Measurements from ENCODE around the gene RNF113A.

RNF113A gene

DNA sequence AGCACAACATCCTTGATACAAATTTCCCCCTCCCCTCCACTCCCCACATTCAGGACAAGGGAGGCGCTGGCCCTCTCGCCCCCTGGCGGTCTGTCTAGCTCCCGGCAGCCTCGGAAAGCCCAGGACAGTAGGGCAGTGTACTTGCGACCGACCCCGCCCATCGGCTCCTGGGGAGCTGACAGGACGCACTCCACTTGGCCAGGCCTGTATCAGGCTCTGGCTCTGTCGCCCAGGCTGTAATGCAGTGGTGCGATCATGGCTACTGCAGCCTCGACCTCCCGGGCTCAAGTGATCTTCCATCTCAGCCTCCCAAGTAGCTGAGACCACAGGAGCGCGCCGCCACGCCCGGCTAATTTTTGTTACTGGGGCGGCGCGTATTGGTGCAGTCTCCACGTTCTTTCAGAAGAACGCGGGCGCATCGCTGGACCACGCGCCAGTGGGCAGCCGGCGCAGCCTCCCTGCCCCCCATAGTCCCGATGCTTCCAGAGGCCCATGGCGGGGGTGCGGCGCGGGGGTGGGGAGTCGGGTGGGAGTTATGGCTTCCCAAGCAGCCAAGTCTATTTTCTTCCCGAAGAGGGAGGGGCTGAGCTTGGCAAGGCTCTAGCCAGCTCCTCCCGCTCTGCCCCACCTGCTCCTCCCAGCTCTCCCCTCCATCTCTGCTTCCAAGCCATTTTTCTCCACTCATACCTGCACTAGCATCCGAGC is 16.3 kb upstream of the RNF113A start:
- WGBS, 2 experiments = 3 to 7% methylated on average over 39 to 40 of the region's 40 CpGs
- H3K36me3 ChIP-seq (ENCODE audit: control insufficient read depth, insufficient read depth, low read length) = no peaks in the 10 kb centered on the region
- H3K4me3 ChIP-seq (ENCODE audit: insufficient read depth, low read depth, low read length) = peak overlapping the region; percentile 35
- no peaks in the 10 kb centered on the region for H3K4me1 ChIP-seq (ENCODE audit: control insufficient read depth, insufficient read depth, low read length)
- no peak overlapping the region for H3K27ac ChIP-seq (ENCODE audit: insufficient read depth, low read depth, low read length, poor library complexity, severe bottlenecking)
- H3K9me3 ChIP-seq (ENCODE audit: control insufficient read depth, low read length) = no peaks in the 10 kb centered on the region
- no peaks in the 10 kb centered on the region for H3K27me3 ChIP-seq (ENCODE audit: control insufficient read depth, insufficient read depth, low read length, poor library complexity, severe bottlenecking)

DNA sequence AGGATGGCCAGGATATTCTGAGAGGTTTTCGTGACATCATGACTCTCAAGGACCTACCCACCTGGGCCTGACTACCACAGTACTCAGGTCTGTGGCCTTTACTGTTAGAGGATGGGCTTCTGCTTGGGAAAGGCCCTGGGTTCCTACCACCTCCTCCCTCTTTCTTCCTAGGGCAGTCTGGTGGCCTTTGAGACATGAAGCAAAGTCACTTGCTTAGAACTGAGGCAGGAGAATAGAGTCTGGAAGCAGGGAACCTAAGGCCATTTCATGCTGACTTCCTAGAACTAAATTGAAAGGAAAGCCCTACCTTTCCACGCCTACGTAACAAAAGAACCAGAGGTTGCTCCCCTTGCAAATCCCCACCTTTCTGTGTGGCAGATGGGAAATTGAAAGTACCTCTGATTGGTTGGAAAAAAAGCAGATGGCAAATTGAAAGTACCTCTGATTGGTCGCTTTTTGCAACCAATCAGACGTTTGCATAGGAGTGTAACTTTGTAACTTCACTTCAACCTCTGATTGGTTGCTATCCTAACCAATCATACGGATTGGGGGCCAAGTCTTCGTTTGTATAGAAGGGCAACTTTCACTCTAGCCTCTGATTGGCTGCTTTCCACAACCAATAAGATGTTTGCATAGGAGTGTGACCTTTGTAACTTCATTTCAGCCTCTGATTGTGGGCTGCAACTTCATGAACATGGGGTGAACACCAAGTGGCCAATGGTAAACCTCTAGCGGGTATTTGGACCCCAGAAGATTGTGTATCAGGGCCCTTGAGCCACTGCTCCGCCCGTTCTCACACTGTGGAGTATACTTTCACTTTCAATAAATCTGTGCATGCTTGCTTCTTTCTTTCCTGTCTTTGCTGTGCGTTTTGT is 14.3 kb upstream of the RNF113A start:
- WGBS, 2 experiments = 91 to 93% methylated on average over 11 of the region's 11 CpGs
- Histone ChIP-seq H3K9me3 (ENCODE audit: control insufficient read depth, low read length) (no peaks in the 10 kb centered on the region), H3K27me3 (ENCODE audit: control insufficient read depth, insufficient read depth, low read length, poor library complexity, severe bottlenecking) (no peaks in the 10 kb centered on the region), H3K36me3 (ENCODE audit: control insufficient read depth, insufficient read depth, low read length) (no peaks in the 10 kb centered on the region), H3K27ac (ENCODE audit: insufficient read depth, low read depth, low read length, poor library complexity, severe bottlenecking) (no peak overlapping the region), H3K4me1 (ENCODE audit: control insufficient read depth, insufficient read depth, low read length) (no peaks in the 10 kb centered on the region), H3K4me3 (ENCODE audit: insufficient read depth, low read depth, low read length) (no peak overlapping the region)

DNA sequence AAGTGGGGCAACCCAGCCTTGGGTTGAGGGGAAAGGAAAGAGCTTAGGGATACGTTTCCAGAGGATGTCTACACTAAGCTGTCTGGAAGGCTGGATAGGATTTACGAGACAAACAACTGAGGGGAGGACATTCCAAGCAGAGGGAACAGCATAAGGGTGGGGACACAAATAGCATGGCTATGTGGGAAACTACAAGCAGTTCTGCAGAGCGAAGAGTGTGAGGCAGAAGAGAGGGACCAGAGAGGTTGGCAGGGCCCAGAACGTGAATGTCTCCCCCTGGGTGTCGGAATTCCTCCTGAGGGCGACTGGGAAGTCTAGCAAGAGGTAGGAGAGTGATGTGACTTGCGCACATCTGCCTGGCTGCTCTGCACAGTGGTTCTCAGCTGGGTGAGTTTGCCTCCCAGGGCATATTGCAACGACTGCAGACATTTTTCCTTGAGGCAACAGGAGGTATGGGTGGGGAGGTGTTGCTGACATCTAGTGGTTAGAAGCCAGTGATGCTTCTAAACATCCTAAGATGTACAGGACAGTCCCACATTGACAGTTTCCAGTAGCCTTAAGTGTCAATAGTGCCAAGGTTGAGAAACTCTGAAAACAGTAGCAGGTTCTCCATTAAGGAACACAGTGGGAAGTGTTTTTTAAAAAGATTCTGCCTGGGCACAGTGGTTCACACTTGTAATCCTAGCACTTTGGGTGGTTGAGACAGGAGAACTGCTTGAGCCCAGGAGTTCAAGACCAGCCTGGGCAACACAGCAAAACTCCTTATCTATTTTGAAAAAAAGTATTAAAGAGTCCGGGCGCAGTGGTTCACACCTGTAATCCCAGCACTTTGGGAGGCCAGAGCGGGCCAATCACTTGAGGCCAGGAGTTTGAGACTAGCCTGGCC is 9.3 kb upstream of the RNF113A start:
- H3K9me3 ChIP-seq (ENCODE audit: control insufficient read depth, low read length) = no peaks in the 10 kb centered on the region
- no peak overlapping the region for H3K4me3 ChIP-seq (ENCODE audit: insufficient read depth, low read depth, low read length)
- no peaks in the 10 kb centered on the region for H3K36me3 ChIP-seq (ENCODE audit: control insufficient read depth, insufficient read depth, low read length)
- WGBS, 2 experiments = 66 to 69% methylated on average over 11 of the region's 11 CpGs
- H3K27me3 ChIP-seq (ENCODE audit: control insufficient read depth, insufficient read depth, low read length, poor library complexity, severe bottlenecking) = no peaks in the 10 kb centered on the region
- no peaks in the 10 kb centered on the region for H3K4me1 ChIP-seq (ENCODE audit: control insufficient read depth, insufficient read depth, low read length)
- H3K27ac ChIP-seq (ENCODE audit: insufficient read depth, low read depth, low read length, poor library complexity, severe bottlenecking) = no peak overlapping the region

DNA sequence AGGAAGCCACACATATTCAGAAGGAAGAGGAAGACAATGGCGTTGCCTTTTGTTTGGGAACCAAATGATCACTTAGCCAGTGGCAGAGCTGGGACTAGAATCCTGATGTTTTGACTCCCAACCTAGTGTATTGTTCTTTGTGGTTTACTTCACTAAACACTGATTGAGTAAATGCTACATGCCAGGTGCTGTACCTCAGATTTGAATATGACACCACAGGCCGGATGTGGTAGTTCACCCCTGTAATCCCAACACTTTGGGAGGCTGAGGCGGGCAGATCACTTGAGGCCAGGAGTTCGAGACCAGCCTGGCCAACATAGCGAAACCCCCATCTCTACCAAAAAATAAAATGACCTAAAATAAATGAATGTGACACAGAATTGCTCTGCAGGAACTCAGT is 8.5 kb upstream of the RNF113A start:
- Histone ChIP-seq H3K4me3 (ENCODE audit: insufficient read depth, low read depth, low read length) (no peak overlapping the region), H3K27ac (ENCODE audit: insufficient read depth, low read depth, low read length, poor library complexity, severe bottlenecking) (no peak overlapping the region), H3K4me1 (ENCODE audit: control insufficient read depth, insufficient read depth, low read length) (no peaks in the 10 kb centered on the region), H3K27me3 (ENCODE audit: control insufficient read depth, insufficient read depth, low read length, poor library complexity, severe bottlenecking) (no peaks in the 10 kb centered on the region), H3K9me3 (ENCODE audit: control insufficient read depth, low read length) (no peaks in the 10 kb centered on the region), H3K36me3 (ENCODE audit: control insufficient read depth, insufficient read depth, low read length) (no peaks in the 10 kb centered on the region)
- 73 to 96% methylated on average over 2 to 4 of the region's 5 CpGs for WGBS, 2 experiments

DNA sequence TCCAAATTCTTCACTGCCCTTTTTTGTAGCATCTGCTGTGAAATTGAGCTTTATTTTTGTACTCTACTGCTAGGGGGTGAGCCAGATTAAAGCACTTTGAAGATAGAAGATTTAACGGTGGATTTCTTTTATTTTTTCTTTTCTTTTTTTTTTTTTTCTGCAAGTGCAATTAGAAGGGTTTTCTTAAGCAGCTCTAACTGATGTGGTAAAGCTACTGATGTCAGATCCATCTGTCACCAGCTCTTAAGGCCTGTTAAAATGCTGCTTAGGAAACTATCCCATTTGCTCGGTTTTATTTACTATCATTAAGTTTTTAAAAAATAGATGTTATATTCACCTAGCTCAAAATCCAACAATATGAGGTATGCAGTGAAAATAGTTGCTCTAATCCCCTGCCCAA is 7.2 kb upstream of the RNF113A start:
- no CpG with 5 or more reads among the region's 2 CpGs for WGBS, 2 experiments
- no peaks in the 10 kb centered on the region for H3K4me1 ChIP-seq (ENCODE audit: control insufficient read depth, insufficient read depth, low read length)
- H3K9me3 ChIP-seq (ENCODE audit: control insufficient read depth, low read length) = no peaks in the 10 kb centered on the region
- H3K4me3 ChIP-seq (ENCODE audit: insufficient read depth, low read depth, low read length) = no peak overlapping the region
- H3K36me3 ChIP-seq (ENCODE audit: control insufficient read depth, insufficient read depth, low read length) = no peaks in the 10 kb centered on the region
- H3K27ac ChIP-seq (ENCODE audit: insufficient read depth, low read depth, low read length, poor library complexity, severe bottlenecking) = no peak overlapping the region
- H3K27me3 ChIP-seq (ENCODE audit: control insufficient read depth, insufficient read depth, low read length, poor library complexity, severe bottlenecking) = no peaks in the 10 kb centered on the region

DNA sequence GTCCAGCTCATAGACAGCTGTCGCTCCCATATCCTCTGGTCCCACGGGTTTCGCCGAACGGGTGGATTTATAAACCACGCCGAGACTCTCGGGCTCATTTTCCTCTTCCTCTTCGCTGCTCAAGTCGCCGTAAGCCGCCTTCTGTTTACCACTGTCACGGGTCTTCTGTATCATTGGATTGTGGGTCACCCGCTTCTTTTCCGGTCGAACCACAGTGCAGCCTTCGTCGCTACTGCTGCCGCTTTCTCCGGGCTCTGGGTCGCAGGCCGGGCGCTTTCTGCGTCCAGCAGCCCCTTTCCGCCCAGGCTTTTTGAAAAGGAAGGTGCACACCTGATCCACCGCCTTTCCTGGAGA is 311 bp downstream of the RNF113A start:
- Histone ChIP-seq H3K9me3 (ENCODE audit: control insufficient read depth, low read length) (no peaks in the 10 kb centered on the region), H3K27me3 (ENCODE audit: control insufficient read depth, insufficient read depth, low read length, poor library complexity, severe bottlenecking) (no peaks in the 10 kb centered on the region), H3K36me3 (ENCODE audit: control insufficient read depth, insufficient read depth, low read length) (no peaks in the 10 kb centered on the region), H3K4me3 (ENCODE audit: insufficient read depth, low read depth, low read length) (peak overlapping the region; percentile 71), H3K4me1 (ENCODE audit: control insufficient read depth, insufficient read depth, low read length) (no peaks in the 10 kb centered on the region), H3K27ac (ENCODE audit: insufficient read depth, low read depth, low read length, poor library complexity, severe bottlenecking) (no peak overlapping the region)
- 0 to 1% methylated on average over 26 of the region's 26 CpGs for WGBS, 2 experiments

DNA sequence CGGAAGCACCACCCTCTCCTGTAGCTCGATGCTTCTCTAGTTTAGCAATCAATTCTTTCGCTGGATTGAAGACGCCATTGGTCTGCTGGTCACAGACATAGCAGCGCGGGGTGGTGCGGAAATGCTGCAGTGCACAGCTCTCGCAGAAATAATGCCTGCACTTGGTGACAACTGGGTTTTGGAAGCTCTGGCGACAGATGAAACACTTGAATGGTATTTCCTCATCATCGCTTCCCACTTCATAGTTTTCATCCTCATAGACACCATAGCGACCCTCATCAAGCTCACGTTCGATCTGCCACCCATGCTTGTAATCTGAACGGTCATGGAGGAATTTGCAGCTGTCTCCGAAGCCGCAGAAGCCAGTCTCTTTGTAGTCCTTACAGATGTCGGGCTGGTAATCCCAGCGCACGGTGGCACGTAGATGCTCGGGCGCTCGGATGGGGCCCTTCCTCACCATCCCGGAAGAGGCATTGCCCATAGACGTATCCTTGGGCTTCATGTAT is 854 bp downstream of the RNF113A start:
- Histone ChIP-seq H3K4me3 (ENCODE audit: insufficient read depth, low read depth, low read length) (peak overlapping the region; percentile 71), H3K9me3 (ENCODE audit: control insufficient read depth, low read length) (no peaks in the 10 kb centered on the region), H3K27ac (ENCODE audit: insufficient read depth, low read depth, low read length, poor library complexity, severe bottlenecking) (no peak overlapping the region), H3K27me3 (ENCODE audit: control insufficient read depth, insufficient read depth, low read length, poor library complexity, severe bottlenecking) (no peaks in the 10 kb centered on the region), H3K4me1 (ENCODE audit: control insufficient read depth, insufficient read depth, low read length) (no peaks in the 10 kb centered on the region), H3K36me3 (ENCODE audit: control insufficient read depth, insufficient read depth, low read length) (no peaks in the 10 kb centered on the region)
- WGBS, 2 experiments = 1 to 2% methylated on average over 25 of the region's 25 CpGs

DNA sequence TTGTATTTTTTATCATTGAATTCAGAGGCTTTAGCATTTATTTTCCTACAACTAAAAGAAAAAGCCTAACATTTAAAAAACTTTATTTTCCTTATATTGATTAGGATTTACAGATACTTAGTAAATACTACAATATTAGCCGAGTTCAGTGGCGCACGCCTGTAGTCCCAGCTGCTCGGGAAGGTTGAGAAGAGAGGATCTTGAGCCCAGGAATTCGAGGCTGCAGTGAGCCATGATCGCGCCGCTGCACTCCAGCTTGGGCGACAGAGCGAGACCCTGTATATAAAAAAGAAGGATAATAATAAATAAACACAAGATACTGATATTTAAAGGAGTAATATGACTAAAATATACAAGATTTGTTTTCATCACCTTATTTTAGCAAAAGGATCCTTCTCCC is 18.1 kb downstream of the RNF113A start:
- peak overlapping the region; percentile 21 for H3K4me3 ChIP-seq (ENCODE audit: insufficient read depth, low read depth, low read length)
- 50 to 60% methylated on average over 3 to 4 of the region's 10 CpGs for WGBS, 2 experiments

DNA sequence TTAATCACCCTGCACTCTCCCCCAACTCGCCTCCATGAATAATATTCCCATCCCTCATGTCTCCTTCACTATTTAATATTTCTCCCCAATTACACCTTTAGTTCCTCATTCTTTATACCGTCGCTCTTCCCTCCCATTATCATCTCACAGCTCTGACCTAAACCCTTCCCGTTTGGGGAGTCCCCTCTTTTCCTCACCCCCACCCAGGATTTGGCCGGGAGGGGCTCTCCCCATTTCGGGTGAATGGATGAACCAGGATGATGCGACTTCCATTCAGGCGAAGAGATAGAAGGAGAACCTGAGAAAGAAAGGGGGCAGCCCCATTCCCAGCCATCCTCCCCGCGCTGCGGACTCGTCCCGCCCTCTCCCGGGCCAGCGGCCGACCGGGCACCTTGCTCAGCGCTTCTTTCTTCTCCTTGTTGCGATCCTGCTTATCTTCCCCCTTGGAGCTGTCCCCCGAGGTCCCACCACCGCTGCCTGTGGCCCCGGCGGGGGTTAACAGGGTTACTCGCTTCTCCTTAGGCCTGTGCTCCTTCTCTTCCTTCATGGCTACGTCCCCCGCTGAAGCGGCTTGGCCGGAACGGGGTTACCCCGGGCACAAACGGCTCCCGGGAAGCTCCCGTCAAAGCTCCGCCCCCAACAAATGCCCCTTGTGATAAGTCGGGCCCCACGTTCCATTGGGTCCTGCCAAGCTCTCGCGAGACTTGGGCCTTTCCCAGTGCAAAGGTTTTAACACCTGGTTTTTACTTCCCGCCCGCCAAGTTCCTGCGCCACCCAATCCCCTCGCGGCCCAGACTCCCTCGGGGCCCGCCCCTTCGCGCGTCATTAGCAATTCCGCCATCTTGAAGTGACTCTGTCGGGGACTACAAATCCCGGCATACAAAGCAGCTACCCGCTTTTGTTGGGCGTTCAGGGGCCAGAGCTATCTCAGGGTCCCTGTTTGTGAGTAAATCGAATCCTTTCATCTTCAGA is 18.9 kb downstream of the RNF113A start, which contains the start of gene UPF3B:
TSS of gene UPF3B (minus strand) at position 582 of the 972 bp plus-strand sequence. CDS start at position 547, 35 bp downstream.
- H3K36me3 ChIP-seq (ENCODE audit: control insufficient read depth, insufficient read depth, low read length) = no peaks in the 10 kb centered on the region
- H3K27ac ChIP-seq (ENCODE audit: insufficient read depth, low read depth, low read length, poor library complexity, severe bottlenecking) = peak within 1 kb of the TSS; percentile 76

More for the DNA sequence above, 18.1 kb downstream of the RNF113A start:
- H3K4me1 ChIP-seq (ENCODE audit: control insufficient read depth, insufficient read depth, low read length) = no peaks in the 10 kb centered on the region
- H3K36me3 ChIP-seq (ENCODE audit: control insufficient read depth, insufficient read depth, low read length) = no peaks in the 10 kb centered on the region
- no peak overlapping the region for H3K27ac ChIP-seq (ENCODE audit: insufficient read depth, low read depth, low read length, poor library complexity, severe bottlenecking)
- H3K9me3 ChIP-seq (ENCODE audit: control insufficient read depth, low read length) = no peaks in the 10 kb centered on the region
- H3K27me3 ChIP-seq (ENCODE audit: control insufficient read depth, insufficient read depth, low read length, poor library complexity, severe bottlenecking) = no peaks in the 10 kb centered on the region

More for the DNA sequence above, 18.9 kb downstream of the RNF113A start, which contains the start of gene UPF3B:
- H3K9me3 ChIP-seq (ENCODE audit: control insufficient read depth, low read length) = no peaks in the 10 kb centered on the region
- 0% methylated on average over 54 of the region's 54 CpGs for WGBS, 2 experiments
- H3K4me3 ChIP-seq (ENCODE audit: insufficient read depth, low read depth, low read length) = peak within 1 kb of the TSS; percentile 63
- no peaks in the 10 kb centered on the region for H3K27me3 ChIP-seq (ENCODE audit: control insufficient read depth, insufficient read depth, low read length, poor library complexity, severe bottlenecking)
- H3K4me1 ChIP-seq (ENCODE audit: control insufficient read depth, insufficient read depth, low read length) = no peaks in the 10 kb centered on the region
